ENCODE results near the gene TCF4. TPM values are rescaled to one million over a fixed set of nuclear protein-coding genes. Genes with fewer than 3 reads are reported as not detected.

TCF4 gene
- total RNA-seq, 1 donor from 2014 or later, result 199 TPM

DNA sequence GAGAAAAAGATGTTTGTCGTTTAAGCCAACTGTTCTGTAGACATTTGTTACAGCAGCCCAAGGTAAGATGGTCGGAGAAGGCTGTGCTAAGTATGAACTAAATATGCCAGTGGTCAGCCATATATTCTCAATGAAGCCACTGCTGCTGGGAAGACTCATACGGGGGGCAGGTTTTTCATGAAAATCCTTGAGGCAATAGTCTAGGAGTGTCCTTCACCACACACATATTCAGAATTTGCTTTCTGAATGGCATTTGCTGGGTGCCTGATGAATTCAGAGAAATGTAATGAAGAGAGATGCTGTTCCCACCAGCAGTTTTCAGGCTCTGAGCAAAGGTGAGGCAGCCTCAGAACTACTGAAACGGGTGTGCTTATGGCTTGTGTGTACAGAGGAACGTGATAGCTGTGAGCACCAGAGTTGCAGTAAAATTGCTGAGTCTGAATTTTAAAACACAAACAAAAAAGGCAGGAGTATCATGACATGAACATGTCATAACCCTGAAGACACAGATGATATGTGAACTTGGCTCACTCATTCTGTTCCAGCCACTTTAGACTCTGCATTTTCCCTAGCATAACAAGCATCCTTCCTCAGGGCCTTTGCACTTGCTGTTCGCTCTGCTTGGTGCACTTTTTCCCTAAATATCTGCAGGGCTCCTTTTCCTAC, 21.3 kb upstream of the TCF4 start:
- DNase-seq, result no peak
- Mint-ChIP-seq H3K27me3 (ENCODE audit: unreplicated experiment) (peaks cover 4% of the 10 kb centered on the region), H3K9me3 (ENCODE audit: unreplicated experiment) (no peaks in the 10 kb centered on the region), H3K36me3 (ENCODE audit: unreplicated experiment) (no peaks in the 10 kb centered on the region), H3K4me1 (ENCODE audit: low read depth, unreplicated experiment) (peaks cover 12% of the 10 kb centered on the region), H3K4me3 (ENCODE audit: unreplicated experiment) (no peak overlapping the region), H3K27ac (ENCODE audit: unreplicated experiment) (no peak overlapping the region)
- TF ChIP-seq, protein P1, sequence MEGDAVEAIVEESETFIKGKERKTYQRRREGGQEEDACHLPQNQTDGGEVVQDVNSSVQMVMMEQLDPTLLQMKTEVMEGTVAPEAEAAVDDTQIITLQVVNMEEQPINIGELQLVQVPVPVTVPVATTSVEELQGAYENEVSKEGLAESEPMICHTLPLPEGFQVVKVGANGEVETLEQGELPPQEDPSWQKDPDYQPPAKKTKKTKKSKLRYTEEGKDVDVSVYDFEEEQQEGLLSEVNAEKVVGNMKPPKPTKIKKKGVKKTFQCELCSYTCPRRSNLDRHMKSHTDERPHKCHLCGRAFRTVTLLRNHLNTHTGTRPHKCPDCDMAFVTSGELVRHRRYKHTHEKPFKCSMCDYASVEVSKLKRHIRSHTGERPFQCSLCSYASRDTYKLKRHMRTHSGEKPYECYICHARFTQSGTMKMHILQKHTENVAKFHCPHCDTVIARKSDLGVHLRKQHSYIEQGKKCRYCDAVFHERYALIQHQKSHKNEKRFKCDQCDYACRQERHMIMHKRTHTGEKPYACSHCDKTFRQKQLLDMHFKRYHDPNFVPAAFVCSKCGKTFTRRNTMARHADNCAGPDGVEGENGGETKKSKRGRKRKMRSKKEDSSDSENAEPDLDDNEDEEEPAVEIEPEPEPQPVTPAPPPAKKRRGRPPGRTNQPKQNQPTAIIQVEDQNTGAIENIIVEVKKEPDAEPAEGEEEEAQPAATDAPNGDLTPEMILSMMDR (IDR thresholded peaks at IDR 0.05; ENCODE audit: partially characterized antibody, unreplicated experiment), result no peak

DNA sequence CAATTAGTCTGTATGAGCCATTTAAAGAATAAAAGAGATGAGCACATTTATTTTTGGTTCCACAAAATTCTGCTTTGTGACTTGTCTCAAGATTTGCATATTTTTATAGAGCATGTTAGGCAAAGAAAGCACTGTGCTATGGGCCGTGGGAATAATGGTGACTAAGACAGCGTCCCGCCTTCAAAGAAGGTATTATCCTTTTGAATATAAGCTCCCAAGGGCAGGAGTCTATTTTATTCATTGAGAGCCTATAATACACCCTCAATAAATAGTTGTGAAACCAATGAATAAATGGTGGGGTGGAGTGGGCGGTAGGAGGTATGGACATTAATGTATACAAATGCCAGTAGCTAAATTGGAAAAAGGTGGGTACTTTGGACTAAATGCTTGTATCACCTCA, 20.5 kb upstream of the TCF4 start:
- DNase-seq, result no peak
- Mint-ChIP-seq H3K36me3 (ENCODE audit: unreplicated experiment) (no peaks in the 10 kb centered on the region), H3K9me3 (ENCODE audit: unreplicated experiment) (no peaks in the 10 kb centered on the region), H3K4me3 (ENCODE audit: unreplicated experiment) (no peak overlapping the region), H3K27me3 (ENCODE audit: unreplicated experiment) (peaks cover 4% of the 10 kb centered on the region), H3K4me1 (ENCODE audit: low read depth, unreplicated experiment) (peaks cover 12% of the 10 kb centered on the region), H3K27ac (ENCODE audit: unreplicated experiment) (no peak overlapping the region)
- TF ChIP-seq, protein P1 (IDR thresholded peaks at IDR 0.05; ENCODE audit: partially characterized antibody, unreplicated experiment), result no peak

DNA sequence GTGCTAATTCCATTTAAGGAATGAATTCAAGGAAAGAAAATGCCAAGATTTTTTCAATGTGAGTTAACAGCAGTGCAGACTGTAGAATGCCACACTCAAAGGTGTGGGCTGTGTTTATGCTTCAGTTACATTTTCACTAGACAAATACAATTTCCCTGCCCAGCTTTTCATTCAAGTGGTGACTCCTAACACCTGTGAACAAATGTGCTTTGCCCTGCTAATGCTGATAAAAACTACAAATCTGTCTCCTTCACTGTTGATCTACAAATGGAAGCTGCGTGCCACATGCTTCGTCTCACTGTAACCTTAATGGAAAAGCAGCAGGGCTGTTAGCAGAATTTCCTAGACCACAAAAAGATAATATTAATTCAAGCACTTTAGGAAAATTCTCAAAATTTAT, 19.8 kb upstream of the TCF4 start:
- TF ChIP-seq, protein P1 (IDR thresholded peaks at IDR 0.05; ENCODE audit: partially characterized antibody, unreplicated experiment), result no peak
- Mint-ChIP-seq H3K9me3 (ENCODE audit: unreplicated experiment) (no peaks in the 10 kb centered on the region), H3K4me1 (ENCODE audit: low read depth, unreplicated experiment) (peaks cover 14% of the 10 kb centered on the region), H3K36me3 (ENCODE audit: unreplicated experiment) (no peaks in the 10 kb centered on the region), H3K27ac (ENCODE audit: unreplicated experiment) (no peak overlapping the region), H3K4me3 (ENCODE audit: unreplicated experiment) (no peak overlapping the region), H3K27me3 (ENCODE audit: unreplicated experiment) (peaks cover 4% of the 10 kb centered on the region)
- DNase-seq, result no peak

DNA sequence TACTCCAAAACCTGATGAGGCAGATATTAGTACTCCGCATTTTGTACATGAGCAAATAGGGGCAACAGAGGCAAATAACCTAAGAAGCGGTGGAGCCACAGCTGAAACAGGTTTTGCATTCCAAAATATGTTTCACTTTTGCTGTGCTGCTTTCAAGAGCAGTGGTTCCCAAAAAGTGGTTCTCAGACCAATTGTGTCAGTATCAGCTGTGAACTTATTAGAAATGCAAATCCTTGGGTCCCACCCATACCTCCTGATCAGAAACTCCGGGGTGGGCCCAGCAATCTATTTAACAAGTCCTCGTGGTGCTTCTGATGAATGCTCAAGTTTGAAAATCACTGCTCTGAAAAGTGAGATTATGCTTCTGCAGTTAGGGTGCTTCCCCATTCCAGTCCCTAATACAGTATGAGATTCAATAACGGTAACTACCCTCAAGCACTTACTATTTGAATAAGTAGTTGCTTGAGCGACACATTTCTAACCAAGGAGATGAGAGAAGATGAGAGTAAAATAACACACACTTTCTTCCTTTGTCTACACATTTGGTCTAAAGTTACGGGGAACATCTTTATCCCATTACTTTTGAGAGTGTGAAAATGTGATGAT, 17.8 kb upstream of the TCF4 start:
- H3K4me3 Mint-ChIP-seq (ENCODE audit: unreplicated experiment), result no peak overlapping the region
- H3K27ac Mint-ChIP-seq (ENCODE audit: unreplicated experiment), result no peak overlapping the region
- no peaks in the 10 kb centered on the region for H3K36me3 Mint-ChIP-seq (ENCODE audit: unreplicated experiment)
- H3K27me3 Mint-ChIP-seq (ENCODE audit: unreplicated experiment), result peaks cover 4% of the 10 kb centered on the region
- H3K9me3 Mint-ChIP-seq (ENCODE audit: unreplicated experiment), result no peaks in the 10 kb centered on the region
- H3K4me1 Mint-ChIP-seq (ENCODE audit: low read depth, unreplicated experiment), result peaks cover 14% of the 10 kb centered on the region
- DNase-seq, result no peak
- TF ChIP-seq, protein P1 (IDR thresholded peaks at IDR 0.05; ENCODE audit: partially characterized antibody, unreplicated experiment), result no peak

DNA sequence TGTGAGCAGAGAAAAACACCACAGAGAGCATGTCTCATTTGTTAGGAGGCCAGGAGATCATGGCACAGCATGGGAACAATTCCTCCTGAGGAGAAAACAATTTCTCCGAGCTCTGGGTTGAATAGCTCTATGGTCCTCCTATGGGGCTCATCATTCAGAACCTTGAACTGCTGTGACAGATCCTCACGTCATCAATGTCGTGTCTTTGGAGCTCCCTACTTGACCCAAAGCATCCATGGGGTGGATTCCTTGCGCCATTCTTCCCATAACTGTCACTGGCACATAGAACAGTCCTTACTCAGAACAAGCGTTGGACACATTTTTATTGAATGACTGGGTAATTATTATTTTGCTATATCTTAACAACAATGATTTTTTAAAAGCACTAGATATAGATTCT, 15.8 kb upstream of the TCF4 start:
- Mint-ChIP-seq H3K9me3 (ENCODE audit: unreplicated experiment) (no peaks in the 10 kb centered on the region), H3K36me3 (ENCODE audit: unreplicated experiment) (no peaks in the 10 kb centered on the region), H3K27ac (ENCODE audit: unreplicated experiment) (no peak overlapping the region), H3K4me3 (ENCODE audit: unreplicated experiment) (no peak overlapping the region), H3K4me1 (ENCODE audit: low read depth, unreplicated experiment) (peaks cover 14% of the 10 kb centered on the region), H3K27me3 (ENCODE audit: unreplicated experiment) (peaks cover 4% of the 10 kb centered on the region)
- TF ChIP-seq, protein P1 (IDR thresholded peaks at IDR 0.05; ENCODE audit: partially characterized antibody, unreplicated experiment), result no peak
- DNase-seq, result no peak
